ENCODE results near the gene TMEM221. TPM values are rescaled to one million over a fixed set of nuclear protein-coding genes. Genes with fewer than 3 reads are reported as not detected.
A peak's percentile ranks its signal among the peaks of the same experiment; 100 is the strongest.

The TMEM221 gene
- 3.4 TPM for total RNA-seq (2021; ENCODE audit: unreplicated experiment)
- polyA plus RNA-seq (2012), result 3.6 and 3.7 TPM in 2 replicates
- Bru-seq, nascent RNA, result percentile 27 among the genes with signal in this experiment
- percentile 46 among the genes with signal in this experiment for BruChase-seq, experiment 1, labeled RNA remaining after a 6-hour chase
- percentile 52 among the genes with signal in this experiment for BruChase-seq, experiment 2, labeled RNA remaining after a 2-hour chase
- long read RNA-seq, partial matches to known transcripts, result 0 of 4 reads
- long read RNA-seq, other reads (novel, unspliced or antisense), result 2 of 4 reads

- Histone ChIP-seq H4K20me1 (ENCODE audit: insufficient read depth) (no peaks in the 10 kb centered on the region), H3K36me3 (ENCODE audit: control insufficient read depth in 1 of 2, insufficient read depth in 2 of 2, low read length in 2 of 2) (no peaks in the 10 kb centered on the region), H3K4me1 (ENCODE audit: control insufficient read depth in 1 of 2, insufficient read depth in 2 of 2, low read length in 2 of 2) (peaks cover 24 to 46% of the 10 kb centered on the region in 2 experiments), H2AFZ (ENCODE audit: low read depth, low read length, poor library complexity, severe bottlenecking) (no peak within 1 kb of the TSS), H3K9me3 (ENCODE audit: control insufficient read depth in 1 of 2, insufficient read depth in 1 of 2, low read depth in 1 of 2, low read length in 2 of 2) (no peaks in the 10 kb centered on the region), H3K4me2 (ENCODE audit: low read length) (peak within 1 kb of the TSS; percentile 91), H3K27ac (ENCODE audit: low read depth, low read length) (peak within 1 kb of the TSS; percentile 79; the same call in 1 of the 2 replicates), H3K79me2 (ENCODE audit: insufficient read depth, low read length) (no peaks in the 10 kb centered on the region), H3K27me3 (ENCODE audit: insufficient read depth, low read length) (no peaks in the 10 kb centered on the region), H3K9ac (ENCODE audit: low read length) (peak within 1 kb of the TSS; percentile 71), H3K4me3 (replicated peaks in 1 of 2; ENCODE audit: low read depth in 1 of 2, low read length in 2 of 2) (peak within 1 kb of the TSS; percentile 56 to 70), H3K9me2 (ENCODE audit: insufficient read depth) (no peaks in the 10 kb centered on the region)
- DNase-seq (ENCODE audit: low read depth, low spot score) (no peak), ATAC-seq (peak; percentile 78)
- ChIA-PET RAD21 (ENCODE audit: low non-redundant PET in 1 of 2, low total read pairs in 2 of 2, uncharacterized antibody in 2 of 2, unreplicated experiment in 2 of 2) (no interaction called here), CTCF (interaction anchor here (0.9 to 1.3 kb wide), 4 partner anchors 17 to 155 kb away, joined by 3 to 4 read pairs (median 3); partner anchors contain the start of gene MVB12A), POLR2A (no interaction called here)
- BruUV-seq (replicated peaks), result no TSS peak
- no peak for TF ChIP-seq ELF1 (IDR thresholded peaks at IDR 0.05; ENCODE audit: borderline replicate concordance, low read depth)
- TF ChIP-seq POLR2AphosphoS5 (IDR thresholded peaks at IDR 0.05; ENCODE audit: low read depth, low read length), result peak; percentile 73
- 0 out of 2 replicates have a peak, but pooled peaks have one; percentile 34 for TF ChIP-seq EGR1 (IDR thresholded peaks at IDR 0.05; ENCODE audit: low read depth)
- TF ChIP-seq ZFX (IDR thresholded peaks at IDR 0.05), result peak; percentile 69; the same call in 1 of the 2 replicates
- no peak for TF ChIP-seq ZNF274 (IDR thresholded peaks at IDR 0.05; ENCODE audit: low read depth, low read length)
- no peak for TF ChIP-seq SIN3A (IDR thresholded peaks at IDR 0.05; ENCODE audit: low read depth)
- no peak for TF ChIP-seq TCF7L2 (IDR thresholded peaks at IDR 0.05; ENCODE audit: borderline replicate concordance, extremely low read depth, insufficient read depth, insufficient read length)
- peak; percentile 48 to 75 (median 62); a peak in 5 of 6 replicates for TF ChIP-seq CTCF (IDR thresholded peaks at IDR 0.05 in 2 of 3, conservative IDR thresholded peaks at IDR 0.05 in 1 of 3; ENCODE audit: borderline replicate concordance in 1 of 3, insufficient read depth in 1 of 3, low read depth in 2 of 3, low read length in 2 of 3)
- no peak for TF ChIP-seq EZH2phosphoT487 (IDR thresholded peaks at IDR 0.05; ENCODE audit: borderline replicate concordance)
- TF ChIP-seq SRF (IDR thresholded peaks at IDR 0.05; ENCODE audit: low read depth), result no peak
- no peak for TF ChIP-seq JUND (IDR thresholded peaks at IDR 0.05)
- TF ChIP-seq ATF3 (IDR thresholded peaks at IDR 0.05), result no peak
- TF ChIP-seq EZH2 (IDR thresholded peaks at IDR 0.05), result no peak
- TF ChIP-seq MAX (IDR thresholded peaks at IDR 0.05), result no peak
- TF ChIP-seq SP1 (IDR thresholded peaks at IDR 0.05; ENCODE audit: low read depth), result no peak
- TF ChIP-seq POLR2A (IDR thresholded peaks at IDR 0.05; ENCODE audit: borderline replicate concordance, extremely low read depth, insufficient read depth, insufficient read length), result peak; percentile 31
- no peak for TF ChIP-seq FOSL1 (IDR thresholded peaks at IDR 0.05; ENCODE audit: low read depth)
- intact Hi-C loops (cut with micrococcal nuclease), result no loop called here
Measured at GRCh38 chr19:17448131-17448967, at the start of gene TMEM221. Gene TMEM221 (minus strand): TSS chr19:17448668. CDS start chr19:17448462, 206 bp downstream.
